HG02588 (cell line): ENCODE measurements around the gene KRT26.

Experiments used
- ATAC-seq: cut with Tn5 transposase; IDR thresholded peaks from one replicate; pipeline ENCODE4 v1.9.1; 2021; ENCODE audit warnings: mild to moderate bottlenecking, moderate library complexity; ENCODE audit not compliant: unreplicated experiment

The KRT26 gene

GRCh38 chr17:40734018-40734417 is 38.0 kb downstream of the KRT26 start:
- no peak for ATAC-seq

- no peak for ATAC-seq
Observed at GRCh38 chr17:40730970-40731369, 41.0 kb downstream of the KRT26 start.

- ATAC-seq = no peak
Observed at GRCh38 chr17:40727447-40728231, 44.4 kb downstream of the KRT26 start.

GRCh38 chr17:40726919-40727318 is 45.1 kb downstream of the KRT26 start:
- ATAC-seq = no peak

- no peak for ATAC-seq
Observed at GRCh38 chr17:40724656-40725055, 47.3 kb downstream of the KRT26 start.

GRCh38 chr17:40722241-40722640 is 49.8 kb downstream of the KRT26 start:
- ATAC-seq = no peak

- ATAC-seq = no peak
Observed at GRCh38 chr17:40720899-40721298, 51.1 kb downstream of the KRT26 start.

GRCh38 chr17:40718930-40719329 is 53.1 kb downstream of the KRT26 start:
- no peak for ATAC-seq

- ATAC-seq = no peak
Observed at GRCh38 chr17:40717776-40718175, 54.2 kb downstream of the KRT26 start.
